A549 (cell line): ENCODE results near the gene FGF16.

Source experiments
- CBX2 ChIP-seq: fragments of 200-600 bp; sonication (generic); IDR thresholded peaks from 2 replicates; pipeline ENCODE4 v1.6.1; 2016; ENCODE audit warnings: low read depth, mild to moderate bottlenecking, borderline replicate concordance
- CEBPB ChIP-seq, 2 experiments: fragments of >200 bp in 1 of 2; sonication (Bioruptor Twin) in 1 of 2; formaldehyde crosslinking in 1 of 2; IDR thresholded peaks; 2 replicates each; pipeline ENCODE4 v1.6.1; 2012 to 2016
- CTCF ChIP-seq: fragments of >200 bp; sonication (Bioruptor Twin); formaldehyde crosslinking; IDR thresholded peaks from 3 replicates; pipeline ENCODE4 v1.5.1; 2016
- FOXS1 ChIP-seq: fragments of 250-450 bp; sonication (Bioruptor Pico); IDR thresholded peaks from 2 replicates; pipeline ENCODE4 v1.5.0; 2020; ENCODE audit warnings: mild to moderate bottlenecking, moderate library complexity
- POLR2A ChIP-seq: IDR thresholded peaks from 2 replicates; pipeline ENCODE4 v1.6.1; 2012; ENCODE audit warnings: mild to moderate bottlenecking, low read length
- RAD21 ChIP-seq, 2 experiments: fragments of >200 bp in 1 of 2; sonication (Bioruptor Twin) in 1 of 2; formaldehyde crosslinking in 1 of 2; IDR thresholded peaks in 1 of 2; conservative IDR thresholded peaks in 1 of 2; 2 replicates in 1 of 2; 3 replicates in 1 of 2; pipeline ENCODE4 v1.6.1; 2012 to 2018; ENCODE audit warnings: inconsistent platforms in 1 of 2
- REST ChIP-seq: fragments of 200-600 bp; sonication (generic); IDR thresholded peaks from 2 replicates; pipeline ENCODE4 v1.6.1; 2016; ENCODE audit warnings: antibody characterized with exemption, mild to moderate bottlenecking, moderate library complexity
- RFX5 ChIP-seq: fragments of 450-650 bp; IDR thresholded peaks from 2 replicates; pipeline ENCODE4 v1.7.1; 2014; ENCODE audit warnings: antibody characterized with exemption, mild to moderate bottlenecking, moderate library complexity

GRCh38 chrX:77415161-77415560 lies 32.0 kb upstream of the FGF16 start:
- TF ChIP-seq CBX2 (no peak), RAD21 (conservative IDR thresholded peaks at IDR 0.05 in 1 of 2, IDR thresholded peaks at IDR 0.05 in 1 of 2) (peak; percentile 21 to 39; a peak in 2 of 5 replicates), CTCF (0 out of 3 replicates have a peak, but pooled peaks have one; percentile 13), POLR2A (no peak), RFX5 (no peak), REST (no peak), CEBPB (IDR thresholded peaks at IDR 0.05) (no peak), FOXS1 (CRISPR knock-in tag) (no peak)
